GM13977 (cell line): ENCODE results near the gene PITPNM1.
"Not testable (repeated sequence)": the region's sequence is repeated elsewhere in the genome, so short reads cannot be mapped to it uniquely, and the experiment has no call there.

ENCODE experiments used
- DNase-seq: peaks from one replicate; pipeline ENCODE4 v3.0.0; 2012; ENCODE audit warnings: low spot score
- in situ Hi-C: fragments of 300-500 bp; cut with MboI; formaldehyde crosslinking; loops from one replicate; pipeline ENCODE4 v1.12.0; 2022; ENCODE audit warnings: low sequenced_read_pairs, low pct_unique_long_range_greater_than_20kb, mixed read lengths, inconsistent platforms; ENCODE audit not compliant: unreplicated experiment
- TF ChIP-seq, protein P1 (sequence below): IDR thresholded peaks from 2 replicates; pipeline ENCODE4 v1.5.1; 2012; ENCODE audit warnings: mild to moderate bottlenecking, control low read depth; ENCODE audit not compliant: insufficient read depth; ENCODE audit errors: extremely low read depth, missing control alignments

The PITPNM1 gene

DNA sequence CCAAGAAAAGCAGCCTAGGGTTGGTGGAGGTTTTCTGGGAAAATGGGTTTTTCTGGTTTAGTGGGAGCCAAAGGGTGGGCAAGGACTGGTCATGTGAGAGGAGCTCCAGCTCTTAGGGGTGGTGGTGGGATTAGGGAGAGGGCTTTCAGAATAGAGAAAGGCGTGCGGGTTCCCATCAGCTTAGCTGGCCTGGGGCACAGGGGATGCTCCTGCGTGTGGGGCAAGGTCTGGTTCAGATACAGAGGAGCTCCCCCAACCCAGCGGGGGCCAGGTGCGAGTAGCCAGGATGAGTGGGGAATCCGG lies 36.8 kb downstream of the PITPNM1 start:
- TF ChIP-seq, protein P1, sequence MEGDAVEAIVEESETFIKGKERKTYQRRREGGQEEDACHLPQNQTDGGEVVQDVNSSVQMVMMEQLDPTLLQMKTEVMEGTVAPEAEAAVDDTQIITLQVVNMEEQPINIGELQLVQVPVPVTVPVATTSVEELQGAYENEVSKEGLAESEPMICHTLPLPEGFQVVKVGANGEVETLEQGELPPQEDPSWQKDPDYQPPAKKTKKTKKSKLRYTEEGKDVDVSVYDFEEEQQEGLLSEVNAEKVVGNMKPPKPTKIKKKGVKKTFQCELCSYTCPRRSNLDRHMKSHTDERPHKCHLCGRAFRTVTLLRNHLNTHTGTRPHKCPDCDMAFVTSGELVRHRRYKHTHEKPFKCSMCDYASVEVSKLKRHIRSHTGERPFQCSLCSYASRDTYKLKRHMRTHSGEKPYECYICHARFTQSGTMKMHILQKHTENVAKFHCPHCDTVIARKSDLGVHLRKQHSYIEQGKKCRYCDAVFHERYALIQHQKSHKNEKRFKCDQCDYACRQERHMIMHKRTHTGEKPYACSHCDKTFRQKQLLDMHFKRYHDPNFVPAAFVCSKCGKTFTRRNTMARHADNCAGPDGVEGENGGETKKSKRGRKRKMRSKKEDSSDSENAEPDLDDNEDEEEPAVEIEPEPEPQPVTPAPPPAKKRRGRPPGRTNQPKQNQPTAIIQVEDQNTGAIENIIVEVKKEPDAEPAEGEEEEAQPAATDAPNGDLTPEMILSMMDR = no peak
- DNase-seq = no peak
- in situ Hi-C loops = loop anchor here (10.0 kb wide), 1 partner anchor 64 kb away; the partner anchor contains the start of genes PPP1CA and TBC1D10C

DNA sequence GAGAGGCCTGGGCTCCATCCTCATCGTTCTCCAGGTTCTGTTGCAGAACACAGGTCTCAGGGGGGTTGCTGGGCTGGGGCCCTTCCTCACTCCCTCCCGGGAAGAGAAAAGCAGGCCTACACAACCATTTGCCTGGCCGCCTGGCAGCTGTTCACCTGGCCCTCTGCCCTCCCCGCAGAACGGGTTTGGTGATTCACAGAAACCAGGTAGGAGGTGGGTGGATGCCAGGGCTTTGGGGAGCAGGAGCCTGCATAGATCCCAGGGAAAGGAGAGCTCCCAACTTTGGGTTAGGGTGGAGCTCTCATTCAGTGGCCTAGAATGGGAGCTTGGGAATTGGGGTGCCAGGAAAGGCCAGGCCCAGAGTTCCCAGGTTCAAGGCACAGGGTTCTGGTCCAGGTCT lies 37.1 kb downstream of the PITPNM1 start:
- no peak for DNase-seq
- in situ Hi-C loops = loop anchor here (10.0 kb wide), 1 partner anchor 63 kb away; the partner anchor contains the start of genes PPP1CA and TBC1D10C
- TF ChIP-seq, protein P1 = no peak

DNA sequence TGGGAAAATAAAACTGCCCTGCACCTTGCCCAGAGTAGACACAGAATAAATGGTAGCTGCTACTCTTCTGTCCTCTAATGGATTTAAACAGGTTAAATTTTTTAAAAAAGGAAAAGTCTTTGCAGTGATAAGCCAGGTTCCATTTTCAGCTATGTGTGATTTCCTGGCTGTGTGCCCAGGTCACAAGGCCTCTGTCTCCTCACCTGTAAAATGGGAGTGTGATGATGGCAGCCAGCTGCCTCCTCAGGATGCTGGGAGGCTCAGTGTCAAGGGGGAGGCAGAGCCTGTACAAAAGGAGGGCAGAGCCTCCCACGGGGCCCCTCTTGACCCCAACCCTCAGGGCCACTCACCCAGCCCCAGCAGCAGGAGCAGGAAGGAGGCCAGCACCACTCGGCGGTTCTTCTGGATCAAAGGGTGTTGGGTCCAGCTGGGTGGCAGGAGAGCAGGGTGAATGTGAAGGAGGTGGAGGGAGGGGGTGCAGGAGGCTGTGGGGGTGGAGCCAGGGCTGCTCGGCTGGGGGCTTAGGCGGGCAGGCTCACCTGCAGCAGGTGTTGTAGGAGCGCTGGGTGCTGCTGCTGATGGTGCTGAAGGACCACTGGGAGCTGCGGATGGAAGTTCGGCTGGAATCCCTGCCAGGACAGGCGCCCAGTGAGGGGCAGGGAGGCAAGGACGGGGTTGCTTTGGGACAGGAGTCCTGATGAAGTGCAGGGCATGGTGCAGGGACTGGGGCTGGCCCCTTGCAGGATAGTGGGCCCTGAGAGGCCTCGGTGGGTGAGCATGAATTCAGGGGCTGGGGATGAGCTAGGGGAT lies 38.0 kb downstream of the PITPNM1 start:
- in situ Hi-C loops = loop anchor here (10.0 kb wide), 1 partner anchor 62 kb away; the partner anchor contains the start of genes PPP1CA and TBC1D10C
- TF ChIP-seq, protein P1 = no peak
- no peak for DNase-seq

DNA sequence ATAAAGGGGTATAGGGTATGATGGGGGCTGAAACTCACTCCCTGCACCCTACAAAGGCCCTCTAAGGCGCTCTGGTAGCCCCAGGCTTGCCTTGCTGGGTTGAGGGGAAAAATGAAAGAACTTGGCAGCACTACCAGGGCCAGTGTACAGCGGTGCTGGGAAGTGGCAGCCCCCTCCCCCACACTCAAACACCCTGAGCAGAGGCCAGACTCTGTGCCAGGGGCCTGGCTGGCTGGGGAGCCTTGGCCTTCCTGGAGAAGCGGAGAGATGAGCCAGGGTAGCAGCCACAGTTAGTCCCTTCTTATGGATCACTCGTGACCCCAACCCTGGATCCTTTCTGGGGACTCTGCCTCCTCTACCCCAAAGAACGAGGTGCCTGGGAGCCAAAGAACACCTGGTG lies 38.8 kb downstream of the PITPNM1 start:
- DNase-seq = no peak
- in situ Hi-C loops = loop anchor here (10.0 kb wide), 1 partner anchor 62 kb away; the partner anchor contains the start of genes PPP1CA and TBC1D10C
- TF ChIP-seq, protein P1 = no peak

DNA sequence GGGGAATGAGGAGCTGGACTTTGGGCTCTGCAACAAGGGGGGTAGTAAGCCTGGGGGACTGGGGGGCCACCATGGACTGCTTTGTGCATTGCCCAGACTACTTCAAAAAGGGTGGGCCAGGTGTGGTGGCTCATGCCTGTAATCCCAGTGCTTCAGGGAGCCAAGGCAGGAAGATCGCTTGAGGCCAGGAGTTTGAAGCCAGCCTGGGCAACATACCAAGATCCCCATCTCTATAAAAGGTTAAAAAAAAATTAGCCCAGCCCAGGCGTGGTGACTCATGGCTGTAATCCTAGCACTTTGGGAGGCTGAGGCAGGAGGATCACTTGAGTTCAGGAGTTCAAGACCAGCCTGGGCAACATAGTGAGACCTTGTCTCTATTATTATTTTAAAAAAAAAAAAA lies 39.6 kb downstream of the PITPNM1 start:
- in situ Hi-C loops = loop anchor here (10.0 kb wide), 1 partner anchor 61 kb away; the partner anchor contains the start of genes PPP1CA and TBC1D10C
- DNase-seq = not testable (repeated sequence)

DNA sequence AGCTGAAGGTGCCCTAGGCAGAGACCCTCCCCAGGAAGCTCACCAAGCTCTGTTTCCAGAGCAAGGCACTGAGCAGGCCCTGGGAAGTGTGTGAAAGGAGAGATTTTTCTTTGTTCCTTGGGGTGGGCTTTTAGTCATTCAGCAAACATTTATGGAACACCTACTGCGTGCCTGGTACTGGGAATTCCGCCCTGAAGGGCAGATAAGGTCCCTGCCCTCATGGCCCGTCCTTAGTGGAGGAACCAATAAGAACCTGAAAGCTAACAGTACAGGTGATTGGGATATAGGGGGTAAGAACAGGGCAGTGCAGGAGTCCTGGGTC lies 40.0 kb downstream of the PITPNM1 start:
- no peak for DNase-seq
- in situ Hi-C loops = loop anchor here (10.0 kb wide), 1 partner anchor 60 kb away; the partner anchor contains the start of genes PPP1CA and TBC1D10C

More for the DNA sequence above, 40.0 kb downstream of the PITPNM1 start:
- TF ChIP-seq, protein P1 = no peak
